GM21447 (cell line): Measurements from ENCODE around the gene CYB561.

Source experiments
- ATAC-seq: cut with Tn5 transposase; IDR thresholded peaks from one replicate; pipeline ENCODE4 v1.9.1; 2021; ENCODE audit not compliant: unreplicated experiment

CYB561 gene

DNA sequence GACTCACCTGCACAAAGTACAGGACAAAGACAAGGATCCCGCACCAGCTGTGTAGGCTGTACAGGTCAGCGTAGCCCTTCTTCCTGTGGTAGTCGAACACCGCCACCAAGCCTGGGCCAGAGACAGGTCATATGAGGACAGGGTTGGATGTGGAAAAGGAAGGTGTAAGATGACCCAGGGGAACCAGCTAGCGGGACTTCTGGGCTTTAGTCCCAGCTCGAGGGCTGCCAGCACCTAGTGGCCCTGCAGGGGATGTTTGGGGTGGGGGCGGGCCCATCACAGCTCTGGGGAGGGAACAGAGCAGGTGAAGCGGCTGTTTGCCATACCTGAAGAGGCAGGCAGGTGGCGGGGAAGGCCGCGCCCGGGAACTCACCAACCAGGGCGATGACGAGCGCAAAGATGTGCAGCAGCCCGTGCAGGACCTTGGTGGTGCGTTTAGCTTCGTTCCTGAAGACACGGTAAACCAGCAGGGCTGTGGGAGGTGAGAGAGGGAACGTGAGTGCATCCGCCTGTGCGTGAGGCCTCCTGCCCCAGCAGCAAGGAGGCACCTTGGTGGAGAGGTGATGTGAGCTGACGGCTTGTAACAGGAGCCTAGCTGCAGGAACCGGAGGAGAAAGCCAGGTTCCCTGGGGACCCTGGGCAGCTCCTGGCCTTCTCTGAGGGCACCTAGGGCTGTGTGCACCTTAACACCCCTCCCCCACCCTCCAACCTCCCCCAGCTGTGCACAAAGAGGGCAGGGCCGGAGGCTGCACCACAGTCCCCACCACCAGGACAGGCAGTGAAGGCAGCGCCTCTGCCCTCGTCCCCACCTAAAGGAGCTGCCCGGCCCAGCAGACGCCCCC, 10.2 kb downstream of the CYB561 start:
- ATAC-seq: no peak

DNA sequence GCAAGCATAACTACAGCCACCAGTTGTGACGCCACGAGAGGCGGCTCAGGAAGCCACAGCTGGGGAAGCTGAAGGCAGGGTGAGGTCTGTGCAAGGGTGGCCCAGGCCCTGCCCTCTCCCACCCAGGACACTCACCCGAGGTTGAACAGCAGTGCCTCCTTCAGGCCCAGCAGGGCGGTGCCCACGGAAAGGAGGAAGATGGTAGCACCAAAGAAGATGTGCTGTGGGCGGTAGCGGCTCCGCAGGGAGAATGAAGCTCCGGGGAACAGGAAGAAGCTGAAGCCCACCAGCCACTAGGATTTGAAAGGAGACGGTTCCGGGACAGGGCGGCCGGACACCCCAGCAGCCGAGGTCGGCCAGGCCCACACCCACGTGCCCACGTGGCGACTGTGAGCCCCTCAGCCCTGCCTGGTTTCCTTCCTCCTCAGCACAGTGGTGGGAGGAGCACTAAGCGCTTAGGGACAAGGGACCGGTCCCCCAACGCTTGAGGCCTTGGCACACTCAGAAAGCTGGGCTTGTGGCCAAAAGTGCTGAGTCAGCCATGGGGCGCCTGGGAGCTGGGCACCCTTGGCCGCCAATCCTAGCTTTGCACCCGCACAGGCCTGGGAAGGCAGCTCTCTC, 11.0 kb downstream of the CYB561 start:
- no peak for ATAC-seq

- no peak for ATAC-seq
Measured at GRCh38 chr17:63433746-63434591, 12.1 kb downstream of the CYB561 start.

DNA sequence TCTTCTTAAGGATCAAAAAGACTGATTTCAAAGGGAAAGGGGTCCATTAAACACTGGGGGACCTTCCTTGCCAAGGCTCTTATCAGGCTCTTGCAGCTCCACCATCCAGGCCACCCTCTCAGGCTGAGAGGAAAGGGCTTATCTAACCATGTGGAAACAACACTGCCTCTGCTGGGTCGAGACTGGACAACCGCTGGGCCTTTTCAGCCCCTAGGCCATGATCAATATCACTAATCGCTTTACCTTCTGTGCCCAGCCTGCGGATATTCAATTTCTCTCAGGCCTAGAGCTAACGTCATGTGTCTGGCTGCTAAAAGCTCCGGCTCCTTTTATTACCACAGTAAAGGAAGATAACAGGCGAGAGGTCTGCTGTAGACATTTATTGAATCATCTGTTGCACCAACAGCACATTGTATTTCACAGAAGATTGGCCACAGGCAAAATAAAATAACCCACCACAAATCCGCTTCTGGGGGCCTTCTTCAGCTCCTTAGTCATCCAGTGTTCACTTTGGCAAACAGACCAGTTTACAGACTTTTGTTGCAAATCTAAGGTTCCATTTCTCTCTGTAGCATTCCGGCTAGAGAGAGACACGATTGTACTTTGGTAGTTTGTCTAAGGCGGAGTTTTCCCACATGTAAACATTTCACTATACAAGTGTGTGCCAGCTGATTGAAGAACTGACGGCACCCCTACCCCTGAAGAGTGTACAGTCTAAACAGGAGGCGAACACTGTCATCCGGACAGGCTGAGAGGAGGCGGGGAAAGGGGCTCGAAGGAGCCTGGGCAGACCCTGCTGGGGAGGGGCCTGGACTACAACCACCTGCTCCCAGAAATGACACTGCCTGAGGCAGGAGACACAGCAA, 13.9 kb downstream of the CYB561 start:
- ATAC-seq: no peak

DNA sequence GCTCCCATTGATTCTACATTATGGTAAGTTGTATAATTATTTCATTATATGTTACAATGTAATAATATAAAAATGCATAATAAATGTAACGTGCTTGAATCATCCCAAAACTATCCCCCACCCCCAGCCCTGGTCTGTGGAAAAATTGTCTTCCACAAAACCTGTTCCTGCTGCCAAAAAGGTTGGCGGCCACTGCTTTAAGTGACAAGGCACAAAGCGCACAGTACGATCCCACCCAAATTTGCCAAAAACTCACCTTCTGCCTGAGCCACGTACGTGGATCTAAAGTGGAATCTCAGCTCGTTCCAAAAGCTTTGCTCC, 14.5 kb downstream of the CYB561 start:
- no peak for ATAC-seq

DNA sequence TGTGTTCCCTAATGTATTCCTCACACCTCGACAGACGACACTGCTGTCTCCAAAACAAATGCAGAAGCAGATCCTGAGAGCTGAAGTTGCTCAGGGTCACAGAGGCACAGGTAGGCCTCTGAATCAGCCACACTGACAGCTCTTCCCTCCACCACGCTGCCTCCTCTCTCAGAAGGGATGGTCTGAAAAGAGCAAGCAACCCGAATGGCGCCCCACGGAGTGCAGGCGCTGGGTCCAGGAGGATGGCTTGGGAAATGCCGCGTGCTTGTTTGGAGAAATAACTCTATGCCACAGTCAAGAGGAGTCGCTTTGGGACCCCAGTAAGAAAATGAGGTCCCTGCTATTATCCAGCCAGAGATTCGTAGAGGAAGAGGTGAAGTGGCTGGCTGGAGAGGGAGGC, 15.9 kb downstream of the CYB561 start:
- no peak for ATAC-seq

DNA sequence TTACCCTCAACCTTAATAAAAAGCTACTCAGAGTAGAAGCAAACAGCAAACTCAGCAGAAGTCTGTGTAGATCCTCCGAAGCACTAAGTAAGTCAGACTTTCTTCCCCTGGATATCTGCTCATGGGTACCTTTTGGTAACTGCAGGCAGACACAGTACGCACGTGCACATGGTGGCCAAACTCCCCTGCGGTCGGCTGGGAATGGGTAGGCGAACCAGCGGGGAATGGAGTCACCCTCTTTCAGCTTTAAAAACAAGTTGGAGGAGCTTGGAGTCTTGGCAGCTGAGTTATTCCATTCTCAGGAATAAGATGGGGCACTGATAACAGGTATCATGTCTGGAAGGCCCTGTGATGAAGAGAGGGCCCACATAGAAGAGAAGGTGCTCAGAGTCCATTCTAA, 16.3 kb downstream of the CYB561 start:
- no peak for ATAC-seq

GRCh38 chr17:63426917-63427308, 19.2 kb downstream of the CYB561 start:
- ATAC-seq: no peak

- ATAC-seq: no peak
Measured at GRCh38 chr17:63426041-63426916, 19.8 kb downstream of the CYB561 start.

- ATAC-seq: no peak
Measured at GRCh38 chr17:63425483-63425882, 20.6 kb downstream of the CYB561 start.

DNA sequence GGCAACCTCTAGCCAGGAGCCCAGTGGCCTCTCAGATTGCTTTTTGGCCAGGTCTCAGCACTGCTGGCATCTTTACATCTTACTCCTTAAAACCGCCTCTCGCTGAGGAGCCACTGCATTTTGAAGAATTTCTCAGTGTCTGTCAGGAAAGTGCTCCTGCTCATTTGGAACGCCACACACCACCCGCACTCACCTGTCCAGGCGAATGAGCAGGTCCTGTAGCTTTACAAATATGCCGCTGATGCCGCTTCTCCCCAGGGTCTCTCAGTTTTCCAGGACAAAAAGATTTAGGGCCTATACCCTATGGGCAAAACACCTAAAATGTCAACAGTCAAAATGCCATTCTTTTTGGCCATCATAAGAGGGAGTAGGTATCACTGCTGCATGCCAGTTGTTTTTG, 22.1 kb downstream of the CYB561 start:
- no peak for ATAC-seq

DNA sequence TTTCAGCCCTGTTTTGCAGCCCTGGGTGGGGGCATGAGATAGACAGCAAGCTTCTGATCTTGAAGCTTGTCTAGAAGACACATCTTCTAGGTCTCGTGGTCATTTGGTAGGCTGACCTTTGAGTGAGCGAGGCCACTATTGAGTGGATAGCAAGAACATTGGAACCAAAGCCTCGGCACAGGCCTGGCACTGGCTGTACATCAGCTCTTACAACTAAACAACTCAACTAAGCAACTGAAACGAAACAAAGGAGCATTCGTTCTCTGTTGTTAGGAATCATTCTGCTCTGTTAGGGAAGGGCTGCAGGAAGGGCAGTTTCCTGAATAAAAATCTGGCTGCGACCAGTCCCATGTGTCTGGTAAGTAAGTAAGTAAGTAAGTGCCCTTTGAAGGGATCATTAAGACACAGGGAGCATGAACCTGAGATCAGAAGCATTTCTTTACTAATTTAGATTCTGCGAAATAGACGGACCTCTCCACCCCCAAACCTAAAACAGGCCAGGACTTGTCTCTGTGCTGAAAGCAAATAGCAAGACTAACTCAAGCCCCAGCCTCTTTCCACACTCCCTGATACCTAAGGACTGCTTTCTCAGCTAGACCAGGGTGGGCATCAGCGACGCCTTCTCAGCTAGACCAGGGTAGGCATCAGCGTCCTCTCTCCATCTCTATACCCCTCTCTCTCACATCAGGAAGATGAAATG, 22.7 kb downstream of the CYB561 start:
- ATAC-seq: no peak

- ATAC-seq: no peak
Measured at GRCh38 chr17:63421681-63422645, 24.1 kb downstream of the CYB561 start.

GRCh38 chr17:63420868-63421680, 25.0 kb downstream of the CYB561 start:
- no peak for ATAC-seq

DNA sequence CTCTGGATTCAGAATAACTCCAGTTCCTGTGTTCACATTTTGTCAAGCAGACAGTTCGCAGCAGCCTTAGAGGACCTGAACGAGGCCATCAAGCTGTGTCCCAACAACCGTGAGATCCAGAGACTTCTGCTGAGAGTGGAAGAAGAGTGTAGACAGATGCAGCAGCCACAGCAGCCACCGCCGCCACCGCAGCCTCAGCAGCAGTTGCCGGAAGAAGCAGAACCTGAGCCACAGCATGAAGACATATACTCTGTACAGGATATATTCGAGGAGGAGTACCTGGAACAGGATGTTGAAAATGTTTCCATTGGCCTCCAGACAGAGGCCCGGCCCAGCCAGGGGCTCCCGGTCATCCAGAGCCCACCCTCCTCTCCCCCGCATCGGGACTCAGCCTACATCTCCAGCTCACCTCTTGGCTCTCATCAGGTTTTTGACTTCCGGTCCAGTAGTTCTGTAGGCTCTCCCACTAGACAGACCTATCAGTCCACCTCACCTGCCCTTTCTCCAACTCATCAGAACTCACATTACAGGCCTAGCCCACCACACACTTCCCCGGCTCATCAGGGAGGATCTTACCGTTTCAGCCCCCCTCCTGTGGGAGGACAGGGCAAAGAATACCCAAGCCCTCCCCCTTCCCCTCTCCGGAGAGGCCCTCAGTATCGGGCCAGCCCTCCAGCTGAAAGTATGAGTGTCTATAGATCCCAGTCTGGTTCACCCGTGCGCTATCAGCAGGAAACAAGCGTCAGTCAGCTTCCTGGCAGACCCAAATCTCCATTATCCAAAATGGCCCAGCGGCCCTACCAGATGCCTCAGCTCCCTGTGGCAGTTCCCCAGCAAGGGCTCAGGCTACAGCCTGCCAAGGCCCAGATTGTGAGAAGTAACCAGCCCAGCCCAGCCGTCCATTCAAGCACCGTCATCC, 25.9 kb downstream of the CYB561 start:
- ATAC-seq: no peak

GRCh38 chr17:63419398-63419797, 26.7 kb downstream of the CYB561 start:
- ATAC-seq: no peak
